AG10803 (cell line): Measurements from ENCODE around the gene WDR59.
"Not testable (repeated sequence)": the region's sequence is repeated elsewhere in the genome, so short reads cannot be mapped to it uniquely, and the experiment has no call there.

ENCODE experiments used
- DNase-seq: peaks from one replicate; pipeline ENCODE4 v3.0.0; 2010; ENCODE audit warnings: low read depth
- H3K4me3 ChIP-seq: 2 replicates; pipeline ENCODE4 v1.5.1; 2011; ENCODE audit warnings: mild to moderate bottlenecking, low read length, control low read depth
- TF ChIP-seq, protein P1 (sequence below): conservative IDR thresholded peaks from 2 replicates; pipeline ENCODE4 v1.5.1; 2011; ENCODE audit warnings: mild to moderate bottlenecking, low read length, control low read depth, inconsistent platforms

WDR59 gene

GRCh38 chr16:75019586-75019985, 34.7 kb upstream of the WDR59 start:
- no peak for DNase-seq
- TF ChIP-seq, protein P1, sequence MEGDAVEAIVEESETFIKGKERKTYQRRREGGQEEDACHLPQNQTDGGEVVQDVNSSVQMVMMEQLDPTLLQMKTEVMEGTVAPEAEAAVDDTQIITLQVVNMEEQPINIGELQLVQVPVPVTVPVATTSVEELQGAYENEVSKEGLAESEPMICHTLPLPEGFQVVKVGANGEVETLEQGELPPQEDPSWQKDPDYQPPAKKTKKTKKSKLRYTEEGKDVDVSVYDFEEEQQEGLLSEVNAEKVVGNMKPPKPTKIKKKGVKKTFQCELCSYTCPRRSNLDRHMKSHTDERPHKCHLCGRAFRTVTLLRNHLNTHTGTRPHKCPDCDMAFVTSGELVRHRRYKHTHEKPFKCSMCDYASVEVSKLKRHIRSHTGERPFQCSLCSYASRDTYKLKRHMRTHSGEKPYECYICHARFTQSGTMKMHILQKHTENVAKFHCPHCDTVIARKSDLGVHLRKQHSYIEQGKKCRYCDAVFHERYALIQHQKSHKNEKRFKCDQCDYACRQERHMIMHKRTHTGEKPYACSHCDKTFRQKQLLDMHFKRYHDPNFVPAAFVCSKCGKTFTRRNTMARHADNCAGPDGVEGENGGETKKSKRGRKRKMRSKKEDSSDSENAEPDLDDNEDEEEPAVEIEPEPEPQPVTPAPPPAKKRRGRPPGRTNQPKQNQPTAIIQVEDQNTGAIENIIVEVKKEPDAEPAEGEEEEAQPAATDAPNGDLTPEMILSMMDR: no peak
- no peak overlapping the region for H3K4me3 ChIP-seq

GRCh38 chr16:75019007-75019406, 34.1 kb upstream of the WDR59 start:
- no peak for DNase-seq
- TF ChIP-seq, protein P1: no peak

GRCh38 chr16:75017670-75018525, 33.0 kb upstream of the WDR59 start:
- H3K4me3 ChIP-seq: no peak overlapping the region
- DNase-seq: no peak
- TF ChIP-seq, protein P1: no peak

More at GRCh38 chr16:75019007-75019406, 34.1 kb upstream of the WDR59 start:
- no peak overlapping the region for H3K4me3 ChIP-seq

GRCh38 chr16:75016451-75017081, 31.6 kb upstream of the WDR59 start:
- not testable (repeated sequence) for DNase-seq, H3K4me3 ChIP-seq

GRCh38 chr16:75014318-75014717, 29.4 kb upstream of the WDR59 start:
- TF ChIP-seq, protein P1: no peak
- no peak for DNase-seq
- H3K4me3 ChIP-seq: no peak overlapping the region

- not testable (repeated sequence) for DNase-seq, H3K4me3 ChIP-seq
Observed at GRCh38 chr16:75013123-75013522, 28.2 kb upstream of the WDR59 start.

DNA sequence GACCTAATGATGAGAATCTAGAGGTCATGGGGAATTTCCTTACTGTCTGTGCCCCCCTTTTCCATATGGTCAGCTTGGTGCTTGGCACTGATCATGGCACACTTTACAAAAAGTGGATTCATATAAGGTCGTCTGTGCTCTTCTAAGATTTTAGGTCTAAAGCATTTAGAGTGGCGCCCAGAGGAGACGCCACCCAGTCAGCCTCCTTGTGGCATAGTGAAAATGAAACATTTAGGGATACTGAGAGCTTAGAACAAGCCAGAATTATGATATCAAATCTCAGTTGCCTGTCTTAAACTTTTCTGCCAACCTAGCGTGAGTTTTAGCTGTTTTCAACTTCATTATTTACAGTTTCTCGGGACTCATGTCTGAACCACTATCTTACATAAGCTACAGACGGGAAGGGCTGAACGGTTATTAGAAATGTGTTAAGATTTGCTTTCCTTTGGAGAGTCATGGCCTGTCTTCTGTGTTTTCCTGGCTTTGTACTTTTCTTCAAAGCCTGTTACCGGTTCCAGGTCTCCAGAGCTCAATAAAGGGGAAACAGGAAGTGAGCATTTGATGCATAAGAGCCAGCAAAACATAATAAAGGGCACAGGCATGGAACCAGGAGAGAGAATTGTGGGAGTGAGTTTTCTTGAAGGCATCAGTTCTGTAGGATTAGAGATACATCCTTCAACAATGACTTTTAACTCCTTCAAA, 27.6 kb upstream of the WDR59 start:
- TF ChIP-seq, protein P1: no peak
- no peak for DNase-seq
- H3K4me3 ChIP-seq: peak overlapping the region; percentile 25; the same call in 1 of the 2 replicates
